Lung (tissue), 12 donors: ENCODE measurements around the gene DSTN. TPM values are rescaled to one million over a fixed set of nuclear protein-coding genes. Genes with fewer than 3 reads are reported as not detected.

Experiments used
- ATAC-seq: fragments of 200-7000 bp; cut with Tn5 transposase; one replicate; pipeline ENCODE4 v1.9.1; 2020; ENCODE audit warnings: moderate number of reproducible peaks; ENCODE audit not compliant: insufficient read depth, low FRiP score
- DNase-seq, 3 donors: peaks; one replicate each; pipeline ENCODE4 v3.0.0-alpha.2; 2013 to 2017
- H3K27ac ChIP-seq, 2 donors: one replicate each; pipeline ENCODE4 v1.5.1; 2013; ENCODE audit warnings: mild to moderate bottlenecking in 2 of 2, moderate library complexity in 2 of 2, control low read depth in 1 of 2, inconsistent platforms in 1 of 2, low read depth in 1 of 2, low read length in 1 of 2
- H3K27me3 ChIP-seq, 3 donors: one replicate each; pipeline ENCODE4 v1.5.1; 2013; ENCODE audit warnings: low read length in 2 of 3; ENCODE audit not compliant: control insufficient read depth in 3 of 3, insufficient read depth in 3 of 3
- H3K36me3 ChIP-seq, 4 donors: one replicate each; pipeline ENCODE4 v1.5.1; 2013; ENCODE audit warnings: low read length in 4 of 4, mild to moderate bottlenecking in 1 of 4, moderate library complexity in 1 of 4; ENCODE audit not compliant: control insufficient read depth in 4 of 4, insufficient read depth in 4 of 4
- H3K4me1 ChIP-seq, 5 donors: one replicate each; pipeline ENCODE4 v1.5.1; 2013; ENCODE audit warnings: low read length in 5 of 5, mild to moderate bottlenecking in 2 of 5, moderate library complexity in 1 of 5; ENCODE audit not compliant: control insufficient read depth in 5 of 5, insufficient read depth in 5 of 5
- H3K4me3 ChIP-seq: one replicate; pipeline ENCODE4 v1.5.1; 2013; ENCODE audit warnings: mild to moderate bottlenecking, control low read depth, moderate library complexity
- H3K9ac ChIP-seq, 2 donors: one replicate each; pipeline ENCODE4 v1.5.1; 2013; ENCODE audit warnings: low read length in 2 of 2, control low read depth in 1 of 2; ENCODE audit not compliant: insufficient read depth in 1 of 2
- H3K9me3 ChIP-seq, 4 donors: one replicate each; pipeline ENCODE4 v1.5.1; 2013; ENCODE audit warnings: low read length in 3 of 4, mild to moderate bottlenecking in 1 of 4, moderate library complexity in 1 of 4; ENCODE audit not compliant: control insufficient read depth in 4 of 4, insufficient read depth in 3 of 4
- CTCF ChIP-seq: IDR thresholded peaks from 2 replicates; pipeline ENCODE4 v1.5.1; 2012; ENCODE audit warnings: mild to moderate bottlenecking; ENCODE audit errors: control extremely low read depth, extremely low read depth
- WGBS, 2 donors: extraction: QIAGEN DNeasy Blood & Tissue Kit; methylation state at CpG; one replicate each; pipeline ENCODE4 v1.1.7; 2013; 5-methylcytosine and 5-hydroxymethylcytosine counted together
- polyA plus RNA-seq, 2 donors: library from polyadenylated mRNA; stranded (reverse); fragments of 200-250 nt; gene quantifications; one replicate each; pipeline ENCODE4 v1.2.1, GENCODE V29; 2013
- total RNA-seq, 2 donors: library from RNA; depleted of rRNA in 1 of 2; stranded (reverse); fragments of >200 nt in 1 of 2; gene quantifications; one replicate each; pipeline ENCODE4 v1.2.1, GENCODE V29; 2014 to 2021
- donor health status: control.
- donor health status: control.
- donor health status: Bipolar disorder and iron deficiency.
- donor health status: healthy.
- donor health status: DM: yes; HTN: yes; CAD: no.

Gene DSTN
- total and polyA plus RNA-seq, 4 donors = 313 to 532 (median 380) TPM

GRCh38 chr20:17612992-17613327 lies 43.1 kb downstream of the DSTN start:
- Histone ChIP-seq H3K9me3 (no peaks in the 10 kb centered on the region), H3K9ac (no peak overlapping the region), H3K27ac (peak overlapping the region in 1 of 2 donors; percentile 81), H3K36me3 (peaks cover 9 to 43% (median 10%) of the 10 kb centered on the region in 4 donors), H3K4me1 (peaks cover 0 to 22% (median 5%) of the 10 kb centered on the region in 5 donors), H3K4me3 (no peak overlapping the region), H3K27me3 (no peaks in the 10 kb centered on the region)
- peak in 1 of 3 donors; percentile 11 for DNase-seq
- no peak for ATAC-seq
- TF ChIP-seq CTCF = no peak
- 83 to 91% methylated on average over 7 of the region's 7 CpGs for WGBS, 2 donors

- Histone ChIP-seq H3K36me3 (peaks cover 9 to 48% (median 10%) of the 10 kb centered on the region in 4 donors), H3K4me1 (peaks cover 0 to 22% (median 5%) of the 10 kb centered on the region in 5 donors)
Observed at GRCh38 chr20:17613328-17614175, 43.7 kb downstream of the DSTN start.

GRCh38 chr20:17614176-17614811 lies 44.4 kb downstream of the DSTN start:
- no peak for ATAC-seq
- peaks cover 0 to 21% (median 5%) of the 10 kb centered on the region in 5 donors for H3K4me1 ChIP-seq

More at GRCh38 chr20:17613328-17614175, 43.7 kb downstream of the DSTN start:
- no peak overlapping the region for H3K9ac ChIP-seq
- 82 to 84% methylated on average over 38 to 40 of the region's 40 CpGs for WGBS, 2 donors
- no peak for TF ChIP-seq CTCF
- peak overlapping the region in 1 of 2 donors; percentile 81 for H3K27ac ChIP-seq
- no peaks in the 10 kb centered on the region for H3K27me3 ChIP-seq
- no peak for ATAC-seq
- H3K4me3 ChIP-seq = no peak overlapping the region
- no peaks in the 10 kb centered on the region for H3K9me3 ChIP-seq
- peak in 1 of 3 donors; percentile 10 for DNase-seq

More at GRCh38 chr20:17614176-17614811, 44.4 kb downstream of the DSTN start:
- Histone ChIP-seq H3K9me3 (no peaks in the 10 kb centered on the region), H3K27me3 (no peaks in the 10 kb centered on the region), H3K36me3 (peaks cover 3 to 48% (median 9%) of the 10 kb centered on the region in 4 donors), H3K27ac (peak overlapping the region in 1 of 2 donors; percentile 11), H3K4me3 (no peak overlapping the region), H3K9ac (no peak overlapping the region)
- TF ChIP-seq CTCF = no peak
- 63 to 90% methylated on average over 18 to 20 of the region's 20 CpGs for WGBS, 2 donors
- peak in 2 of 3 donors; percentile 53 for DNase-seq
